ENCODE results near the gene GPR107.

DNA sequence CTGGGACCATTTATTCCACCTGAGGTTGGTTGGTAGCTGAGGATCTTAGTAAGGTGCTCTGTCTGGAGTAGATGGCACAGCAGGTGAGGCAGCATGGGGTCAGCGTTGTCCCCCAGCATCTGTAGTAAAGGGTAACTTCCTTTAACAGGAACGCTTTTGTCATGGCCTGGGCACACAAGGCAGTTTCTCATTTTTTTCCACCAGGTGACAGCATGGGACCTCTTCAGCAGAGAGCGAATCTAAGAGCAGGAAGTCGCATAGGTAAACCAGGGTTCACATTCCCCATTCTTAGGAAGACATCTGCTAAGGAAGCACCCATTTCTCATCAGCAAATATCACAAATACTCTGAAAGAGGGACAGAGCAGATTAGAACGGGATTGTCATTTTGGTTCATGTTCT, 56.5 kb downstream of the GPR107 start:
- TF ChIP-seq, protein P1, sequence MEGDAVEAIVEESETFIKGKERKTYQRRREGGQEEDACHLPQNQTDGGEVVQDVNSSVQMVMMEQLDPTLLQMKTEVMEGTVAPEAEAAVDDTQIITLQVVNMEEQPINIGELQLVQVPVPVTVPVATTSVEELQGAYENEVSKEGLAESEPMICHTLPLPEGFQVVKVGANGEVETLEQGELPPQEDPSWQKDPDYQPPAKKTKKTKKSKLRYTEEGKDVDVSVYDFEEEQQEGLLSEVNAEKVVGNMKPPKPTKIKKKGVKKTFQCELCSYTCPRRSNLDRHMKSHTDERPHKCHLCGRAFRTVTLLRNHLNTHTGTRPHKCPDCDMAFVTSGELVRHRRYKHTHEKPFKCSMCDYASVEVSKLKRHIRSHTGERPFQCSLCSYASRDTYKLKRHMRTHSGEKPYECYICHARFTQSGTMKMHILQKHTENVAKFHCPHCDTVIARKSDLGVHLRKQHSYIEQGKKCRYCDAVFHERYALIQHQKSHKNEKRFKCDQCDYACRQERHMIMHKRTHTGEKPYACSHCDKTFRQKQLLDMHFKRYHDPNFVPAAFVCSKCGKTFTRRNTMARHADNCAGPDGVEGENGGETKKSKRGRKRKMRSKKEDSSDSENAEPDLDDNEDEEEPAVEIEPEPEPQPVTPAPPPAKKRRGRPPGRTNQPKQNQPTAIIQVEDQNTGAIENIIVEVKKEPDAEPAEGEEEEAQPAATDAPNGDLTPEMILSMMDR (conservative IDR thresholded peaks at IDR 0.05; ENCODE audit: low read length): no peak; the same call in 1 of the 2 replicates
- TF ChIP-seq EZH2phosphoT487 (IDR thresholded peaks at IDR 0.05; ENCODE audit: borderline replicate concordance, low read depth, low read length): no peak
